Trophoblast cell (in vitro differentiated cells and primary cell): Measurements from ENCODE around the gene BAK1.

ENCODE experiments used
- DNase-seq, 2 donors: peaks; one replicate each; pipeline ENCODE4 v3.0.0-alpha.2; 2016
- H2AFZ ChIP-seq: 2 replicates; pipeline ENCODE4 v1.6.1; 2013; ENCODE audit warnings: low read length, moderate library complexity, mild to moderate bottlenecking; ENCODE audit not compliant: insufficient read depth, poor library complexity
- H2AK5ac ChIP-seq: 2 replicates; pipeline ENCODE4 v1.6.1; 2013; ENCODE audit warnings: mild to moderate bottlenecking, low read length
- H2BK120ac ChIP-seq: 2 replicates; pipeline ENCODE4 v1.6.1; 2013; ENCODE audit warnings: low read length, mild to moderate bottlenecking, moderate library complexity; ENCODE audit not compliant: insufficient read depth, poor library complexity
- H2BK12ac ChIP-seq: 2 replicates; pipeline ENCODE4 v1.6.1; 2013; ENCODE audit warnings: mild to moderate bottlenecking, low read length, moderate library complexity
- H2BK5ac ChIP-seq: 2 replicates; pipeline ENCODE4 v1.6.1; 2013; ENCODE audit warnings: low read length, low read depth, moderate library complexity, mild to moderate bottlenecking; ENCODE audit not compliant: poor library complexity
- H3K14ac ChIP-seq: 2 replicates; pipeline ENCODE4 v1.6.1; 2013; ENCODE audit warnings: mild to moderate bottlenecking, low read length
- H3K18ac ChIP-seq: 2 replicates; pipeline ENCODE4 v1.6.1; 2013; ENCODE audit warnings: mild to moderate bottlenecking, low read length
- H3K23ac ChIP-seq: 2 replicates; pipeline ENCODE4 v1.6.1; 2013; ENCODE audit warnings: low read length
- H3K27ac ChIP-seq: 2 replicates; pipeline ENCODE4 v1.5.1; 2013; ENCODE audit warnings: low read depth, mild to moderate bottlenecking, inconsistent platforms, low read length, moderate library complexity
- H3K27me3 ChIP-seq: 2 replicates; pipeline ENCODE4 v1.6.1; 2013; ENCODE audit warnings: inconsistent platforms, mild to moderate bottlenecking, low read length, moderate library complexity; ENCODE audit not compliant: insufficient read depth
- H3K36me3 ChIP-seq, 2 experiments: 1 replicate in 1 of 2; 2 replicates in 1 of 2; pipeline ENCODE4 v1.6.1; 2013; ENCODE audit warnings: low read length in 2 of 2, mild to moderate bottlenecking in 2 of 2, moderate library complexity in 1 of 2; ENCODE audit not compliant: insufficient read depth in 2 of 2, control insufficient read depth in 1 of 2
- H3K4ac ChIP-seq: 2 replicates; pipeline ENCODE4 v1.6.1; 2013; ENCODE audit warnings: low read depth, mild to moderate bottlenecking, low read length, moderate library complexity
- H3K4me1 ChIP-seq, 2 experiments: 1 replicate in 1 of 2; 2 replicates in 1 of 2; pipeline ENCODE4 v1.6.1; 2013; ENCODE audit warnings: low read length in 2 of 2, mild to moderate bottlenecking in 2 of 2, moderate library complexity in 1 of 2; ENCODE audit not compliant: insufficient read depth in 2 of 2, control insufficient read depth in 1 of 2
- H3K4me2 ChIP-seq: 2 replicates; pipeline ENCODE4 v1.6.1; 2013; ENCODE audit warnings: inconsistent platforms, mild to moderate bottlenecking, low read length, moderate library complexity
- H3K4me3 ChIP-seq: 2 replicates; pipeline ENCODE4 v1.5.1; 2013; ENCODE audit warnings: mild to moderate bottlenecking, low read depth, low read length, inconsistent platforms
- H3K79me1 ChIP-seq: one replicate; pipeline ENCODE4 v1.6.1; 2013; ENCODE audit warnings: low read length
- H3K79me2 ChIP-seq: 2 replicates; pipeline ENCODE4 v1.6.1; 2013; ENCODE audit warnings: low read length, mild to moderate bottlenecking; ENCODE audit not compliant: control insufficient read depth, insufficient read depth, poor library complexity
- H3K9ac ChIP-seq: 2 replicates; pipeline ENCODE4 v1.6.1; 2013; ENCODE audit warnings: mild to moderate bottlenecking, low read length
- H3K9me3 ChIP-seq: 2 replicates; pipeline ENCODE4 v1.6.1; 2013; ENCODE audit warnings: low read depth, mild to moderate bottlenecking, control low read depth, inconsistent platforms, low read length; ENCODE audit not compliant: insufficient read depth
- H4K12ac ChIP-seq: 2 replicates; pipeline ENCODE4 v1.6.1; 2013; ENCODE audit warnings: low read depth, mild to moderate bottlenecking, low read length, moderate library complexity
- H4K8ac ChIP-seq: 2 replicates; pipeline ENCODE4 v1.6.1; 2013; ENCODE audit warnings: low read depth, mild to moderate bottlenecking, low read length, moderate library complexity
- H4K91ac ChIP-seq: one replicate; pipeline ENCODE4 v1.6.1; 2013; ENCODE audit warnings: low read depth, mild to moderate bottlenecking, low read length, moderate library complexity
- WGBS: extraction: QIAGEN DNeasy Blood & Tissue Kit; methylation state at CpG from one replicate; pipeline ENCODE4 v1.1.7; 2013; ENCODE audit warnings: missing lambda C conversion rate; ENCODE audit not compliant: insufficient read length, insufficient coverage; ENCODE audit errors: extremely low coverage; 5-methylcytosine and 5-hydroxymethylcytosine counted together

Gene BAK1

GRCh38 chr6:33567836-33568235, 12.2 kb downstream of the BAK1 start:
- H4K12ac ChIP-seq, result no peak overlapping the region
- no peak overlapping the region for H3K4me3 ChIP-seq
- H2AFZ ChIP-seq, result no peak overlapping the region
- no peak for DNase-seq
- no peak overlapping the region for H2BK120ac ChIP-seq
- H4K91ac ChIP-seq, result no peak overlapping the region
- no peaks in the 10 kb centered on the region for H3K79me2 ChIP-seq
- no peaks in the 10 kb centered on the region for H3K79me1 ChIP-seq
- peaks cover 2% of the 10 kb centered on the region for H3K9me3 ChIP-seq
- no peak overlapping the region for H3K9ac ChIP-seq
- no peak overlapping the region for H3K14ac ChIP-seq
- no peaks in the 10 kb centered on the region for H3K27me3 ChIP-seq
- no peak overlapping the region for H2AK5ac ChIP-seq
- no peak overlapping the region for H4K8ac ChIP-seq
- H3K4me1 ChIP-seq, result peaks cover 0 to 4% of the 10 kb centered on the region in 2 experiments
- no peak overlapping the region for H3K23ac ChIP-seq
- no peak overlapping the region for H3K4me2 ChIP-seq
- H2BK5ac ChIP-seq, result no peak overlapping the region
- no peak overlapping the region for H3K27ac ChIP-seq
- H3K4ac ChIP-seq, result no peak overlapping the region
- no CpG with 5 or more reads among the region's 8 CpGs for WGBS
- no peaks in the 10 kb centered on the region for H3K36me3 ChIP-seq
- no peak overlapping the region for H2BK12ac ChIP-seq
- no peak overlapping the region for H3K18ac ChIP-seq

GRCh38 chr6:33566182-33567084, 13.6 kb downstream of the BAK1 start:
- H3K4me1 ChIP-seq, result peaks cover 0 to 4% of the 10 kb centered on the region in 2 experiments
- 100% methylated on average over 2 of the region's 11 CpGs for WGBS

GRCh38 chr6:33558801-33559200, 21.3 kb downstream of the BAK1 start:
- Histone ChIP-seq H2AFZ (no peak overlapping the region), H2AK5ac (no peak overlapping the region), H3K14ac (no peak overlapping the region), H3K79me2 (no peaks in the 10 kb centered on the region), H3K4ac (no peak overlapping the region), H3K27ac (no peak overlapping the region), H3K4me1 (no peaks in the 10 kb centered on the region), H3K4me3 (no peak overlapping the region), H3K79me1 (no peaks in the 10 kb centered on the region), H4K8ac (no peak overlapping the region), H3K9ac (no peak overlapping the region), H3K36me3 (no peaks in the 10 kb centered on the region), H2BK12ac (no peak overlapping the region), H2BK5ac (no peak overlapping the region), H4K91ac (no peak overlapping the region), H3K9me3 (no peaks in the 10 kb centered on the region), H3K4me2 (no peak overlapping the region), H4K12ac (no peak overlapping the region), H3K23ac (no peak overlapping the region), H2BK120ac (no peak overlapping the region), H3K18ac (no peak overlapping the region), H3K27me3 (no peaks in the 10 kb centered on the region)
- WGBS, result no CpG with 5 or more reads among the region's 8 CpGs
- no peak for DNase-seq

More at GRCh38 chr6:33566182-33567084, 13.6 kb downstream of the BAK1 start:
- Histone ChIP-seq H3K4ac (no peak overlapping the region), H3K9me3 (peaks cover 2% of the 10 kb centered on the region), H3K9ac (no peak overlapping the region), H3K4me3 (no peak overlapping the region), H3K79me2 (no peaks in the 10 kb centered on the region), H3K23ac (no peak overlapping the region), H2BK12ac (no peak overlapping the region), H2AK5ac (no peak overlapping the region), H3K14ac (no peak overlapping the region), H3K36me3 (no peaks in the 10 kb centered on the region), H4K91ac (no peak overlapping the region), H2BK5ac (no peak overlapping the region), H2AFZ (no peak overlapping the region), H4K12ac (no peak overlapping the region), H4K8ac (no peak overlapping the region), H3K27me3 (no peaks in the 10 kb centered on the region), H3K79me1 (no peaks in the 10 kb centered on the region), H3K18ac (no peak overlapping the region), H2BK120ac (no peak overlapping the region), H3K4me2 (no peak overlapping the region), H3K27ac (no peak overlapping the region)
- DNase-seq, result peak in 1 of 2 donors; percentile 61

- Histone ChIP-seq H3K4ac (no peak overlapping the region), H3K23ac (no peak overlapping the region), H3K27me3 (no peaks in the 10 kb centered on the region), H3K4me2 (no peak overlapping the region), H3K79me1 (no peaks in the 10 kb centered on the region), H4K12ac (no peak overlapping the region), H4K91ac (no peak overlapping the region), H3K79me2 (no peaks in the 10 kb centered on the region), H3K36me3 (no peaks in the 10 kb centered on the region), H3K9ac (no peak overlapping the region), H2AFZ (no peak overlapping the region), H3K4me3 (no peak overlapping the region), H2BK120ac (no peak overlapping the region), H3K4me1 (no peaks in the 10 kb centered on the region), H3K18ac (no peak overlapping the region), H3K27ac (no peak overlapping the region), H2BK12ac (no peak overlapping the region), H2BK5ac (no peak overlapping the region), H2AK5ac (no peak overlapping the region), H3K14ac (no peak overlapping the region), H3K9me3 (no peaks in the 10 kb centered on the region), H4K8ac (no peak overlapping the region)
- WGBS, result no CpG with 5 or more reads among the region's 4 CpGs
- DNase-seq, result no peak
These were observed 22.7 kb downstream of the BAK1 start for GRCh38 chr6:33557376-33557775.
